ENCODE measurements around the gene RFK.

DNA sequence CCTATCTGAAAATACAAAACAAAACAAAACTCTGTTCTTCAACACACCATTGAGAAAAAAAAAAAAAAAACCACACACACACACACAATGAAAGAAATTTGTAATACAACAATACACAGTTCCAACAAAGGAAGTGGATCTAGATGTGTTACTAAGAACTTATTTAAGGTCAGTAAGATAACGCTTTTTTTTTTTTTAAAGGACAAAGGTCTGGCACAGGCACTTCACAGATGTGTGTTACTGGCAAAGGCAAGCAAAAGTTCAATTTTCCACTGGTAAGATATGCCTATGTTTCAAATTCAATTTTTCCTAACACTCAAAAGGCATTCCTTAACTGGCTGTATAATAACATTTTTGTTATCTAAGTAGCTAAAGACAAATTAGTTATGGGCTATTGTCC, 3.6 kb downstream of the RFK start:
- TF ChIP-seq CTCF (IDR thresholded peaks at IDR 0.05) = no peak
- TF ChIP-seq POLR2A (IDR thresholded peaks at IDR 0.05) = no peak
- TF ChIP-seq EP300 (IDR thresholded peaks at IDR 0.05) = no peak
- no peak for TF ChIP-seq POLR2AphosphoS5 (IDR thresholded peaks at IDR 0.05)

Measured in gastroesophageal sphincter (tissue), 3 donors.